H9 (cell line): ENCODE data around the gene AMH. TPM values are rescaled to one million over a fixed set of nuclear protein-coding genes. Genes with fewer than 3 reads are reported as not detected.

Experiments
- DNase-seq: peaks from one replicate; pipeline ENCODE4 v3.0.0-alpha.2; 2017
- H2AFZ ChIP-seq: one replicate; pipeline ENCODE4 v1.6.1; 2013; ENCODE audit warnings: mild to moderate bottlenecking, low read length, control low read depth, moderate library complexity
- H2AK5ac ChIP-seq: 2 replicates; pipeline ENCODE4 v1.6.1; 2013; ENCODE audit warnings: low read length, control low read depth, mixed read lengths; ENCODE audit not compliant: insufficient read length
- H2BK120ac ChIP-seq: one replicate; pipeline ENCODE4 v1.6.1; 2013; ENCODE audit warnings: low read depth, mild to moderate bottlenecking, low read length, control low read depth, inconsistent platforms; ENCODE audit not compliant: poor library complexity, severe bottlenecking
- H2BK12ac ChIP-seq: 2 replicates; pipeline ENCODE4 v1.6.1; 2013; ENCODE audit warnings: low read length, control low read depth, mixed read lengths, low read depth; ENCODE audit not compliant: insufficient read length
- H2BK15ac ChIP-seq: 2 replicates; pipeline ENCODE4 v1.6.1; 2013; ENCODE audit warnings: low read depth, low read length, control low read depth
- H2BK20ac ChIP-seq: one replicate; pipeline ENCODE4 v1.6.1; 2013; ENCODE audit warnings: low read depth, mild to moderate bottlenecking, low read length, control low read depth, inconsistent platforms; ENCODE audit not compliant: poor library complexity, severe bottlenecking
- H2BK5ac ChIP-seq: 2 replicates; pipeline ENCODE4 v1.6.1; 2013; ENCODE audit warnings: low read length, control low read depth, mixed read lengths; ENCODE audit not compliant: insufficient read length
- H3K14ac ChIP-seq: 2 replicates; pipeline ENCODE4 v1.6.1; 2013; ENCODE audit warnings: low read length, control low read depth; ENCODE audit not compliant: insufficient read depth
- H3K18ac ChIP-seq: 2 replicates; pipeline ENCODE4 v1.6.1; 2013; ENCODE audit warnings: low read depth, mild to moderate bottlenecking, mixed read lengths, low read length, control low read depth; ENCODE audit not compliant: insufficient read length
- H3K23ac ChIP-seq: 2 replicates; pipeline ENCODE4 v1.6.1; 2013; ENCODE audit warnings: low read length, control low read depth, mixed read lengths, low read depth; ENCODE audit not compliant: insufficient read length
- H3K23me2 ChIP-seq: 2 replicates; pipeline ENCODE4 v1.6.1; 2013; ENCODE audit warnings: low read depth, mild to moderate bottlenecking, mixed read lengths, low read length, control low read depth; ENCODE audit not compliant: insufficient read length, poor library complexity, severe bottlenecking
- H3K27ac ChIP-seq: 2 replicates; pipeline ENCODE4 v1.5.1; 2013; ENCODE audit warnings: low read length, control low read depth, mixed read lengths, low read depth; ENCODE audit not compliant: insufficient read length
- H3K27me3 ChIP-seq: 2 replicates; pipeline ENCODE4 v1.6.1; 2013; ENCODE audit warnings: low read length, control low read depth, inconsistent platforms; ENCODE audit not compliant: insufficient read depth
- H3K4ac ChIP-seq: 2 replicates; pipeline ENCODE4 v1.6.1; 2013; ENCODE audit warnings: low read depth, mild to moderate bottlenecking, control low read depth, inconsistent platforms, low read length, moderate library complexity
- H3K4me1 ChIP-seq: 2 replicates; pipeline ENCODE4 v1.6.1; 2013; ENCODE audit warnings: low read length, control low read depth, inconsistent platforms; ENCODE audit not compliant: insufficient read depth
- H3K4me2 ChIP-seq: 2 replicates; pipeline ENCODE4 v1.6.1; 2013; ENCODE audit warnings: low read length, control low read depth, mixed read lengths; ENCODE audit not compliant: insufficient read length, insufficient read depth
- H3K56ac ChIP-seq: 2 replicates; pipeline ENCODE4 v1.6.1; 2013; ENCODE audit warnings: low read depth, mild to moderate bottlenecking, mixed read lengths, low read length, control low read depth; ENCODE audit not compliant: insufficient read length
- H3K79me1 ChIP-seq: 2 replicates; pipeline ENCODE4 v1.6.1; 2013; ENCODE audit warnings: low read depth, mild to moderate bottlenecking, moderate library complexity, low read length, control low read depth, inconsistent platforms; ENCODE audit not compliant: insufficient read depth, poor library complexity, severe bottlenecking
- H3K79me2 ChIP-seq: 2 replicates; pipeline ENCODE4 v1.6.1; 2013; ENCODE audit warnings: low read length, control low read depth, inconsistent platforms; ENCODE audit not compliant: insufficient read depth
- H3K9ac ChIP-seq: 2 replicates; pipeline ENCODE4 v1.6.1; 2013; ENCODE audit warnings: low read length, control low read depth, mixed read lengths; ENCODE audit not compliant: insufficient read length; ENCODE audit errors: extremely low read depth
- H3K9me3 ChIP-seq: one replicate; pipeline ENCODE4 v1.6.1; 2013; ENCODE audit warnings: low read depth, low read length, inconsistent platforms; ENCODE audit not compliant: control insufficient read depth
- H3T11ph ChIP-seq: one replicate; pipeline ENCODE4 v1.6.1; 2013; ENCODE audit warnings: mild to moderate bottlenecking, low read length, control low read depth, inconsistent platforms
- H4K20me1 ChIP-seq: one replicate; pipeline ENCODE4 v1.6.1; 2013; ENCODE audit not compliant: control insufficient read depth, insufficient read length, insufficient read depth
- H4K5ac ChIP-seq: 2 replicates; pipeline ENCODE4 v1.6.1; 2013; ENCODE audit warnings: low read depth, mild to moderate bottlenecking, mixed read lengths, low read length, control low read depth; ENCODE audit not compliant: insufficient read length
- H4K8ac ChIP-seq: replicated peaks from 2 replicates; pipeline ENCODE4 v1.6.1; 2013; ENCODE audit warnings: low read length, control low read depth, mixed read lengths, low read depth; ENCODE audit not compliant: insufficient read length
- H4K91ac ChIP-seq: 2 replicates; pipeline ENCODE4 v1.6.1; 2013; ENCODE audit warnings: low read depth, mild to moderate bottlenecking, moderate library complexity, mixed read lengths, low read length, control low read depth; ENCODE audit not compliant: insufficient read length
- H3K27ac Mint-ChIP-seq, 3 experiments: 2 replicates in 2 of 3; 3 replicates in 1 of 3; pipeline ENCODE4 v1.8.0; 2020 to 2021; ENCODE audit warnings: mixed read lengths in 3 of 3, mild to moderate bottlenecking in 1 of 3, moderate library complexity in 1 of 3
- H3K27me3 Mint-ChIP-seq: 2 replicates; pipeline ENCODE4 v1.8.0; 2021; ENCODE audit warnings: low read depth, mild to moderate bottlenecking, moderate library complexity, mixed read lengths
- H3K36me3 Mint-ChIP-seq, 3 experiments: 2 replicates in 2 of 3; 3 replicates in 1 of 3; pipeline ENCODE4 v1.8.0; 2020 to 2021; ENCODE audit warnings: low read depth in 3 of 3, mixed read lengths in 3 of 3; ENCODE audit not compliant: insufficient read depth in 1 of 3
- H3K4me1 Mint-ChIP-seq, 2 experiments: 2 replicates each; pipeline ENCODE4 v1.8.0; 2020; ENCODE audit warnings: mixed read lengths in 2 of 2
- H3K4me3 Mint-ChIP-seq, 2 experiments: 2 replicates in 1 of 2; 3 replicates in 1 of 2; pipeline ENCODE4 v1.8.0; 2020 to 2021; ENCODE audit warnings: mild to moderate bottlenecking in 2 of 2, mixed read lengths in 2 of 2, moderate library complexity in 1 of 2
- H3K9me3 Mint-ChIP-seq, 2 experiments: 2 replicates in 1 of 2; 3 replicates in 1 of 2; pipeline ENCODE4 v1.8.0; 2020; ENCODE audit warnings: mild to moderate bottlenecking in 2 of 2, mixed read lengths in 2 of 2, moderate library complexity in 1 of 2
- whole genome bisulfite sequencing: extraction: QIAGEN DNeasy Blood & Tissue Kit; methylation state at CpG from one replicate; pipeline ENCODE4 v1.1.7; 2013; ENCODE audit warnings: missing lambda C conversion rate, low lambda C conversion rate, mixed read lengths; ENCODE audit not compliant: insufficient read length; ENCODE audit errors: extremely low coverage; 5-methylcytosine and 5-hydroxymethylcytosine counted together
- total RNA-seq: library from RNA; stranded (reverse); gene quantifications from 2 replicates; pipeline ENCODE4 v1.2.1, GENCODE V29; 2021
- TF ChIP-seq, protein P1 (sequence below): fragments of 200-600 bp; sonication (generic); conservative IDR thresholded peaks from 3 replicates; pipeline ENCODE4 v1.8.0; 2021; ENCODE audit warnings: antibody characterized with exemption, mild to moderate bottlenecking

AMH gene
- total RNA-seq, 1 experiment from 2014 or later: 70.7 TPM

DNA sequence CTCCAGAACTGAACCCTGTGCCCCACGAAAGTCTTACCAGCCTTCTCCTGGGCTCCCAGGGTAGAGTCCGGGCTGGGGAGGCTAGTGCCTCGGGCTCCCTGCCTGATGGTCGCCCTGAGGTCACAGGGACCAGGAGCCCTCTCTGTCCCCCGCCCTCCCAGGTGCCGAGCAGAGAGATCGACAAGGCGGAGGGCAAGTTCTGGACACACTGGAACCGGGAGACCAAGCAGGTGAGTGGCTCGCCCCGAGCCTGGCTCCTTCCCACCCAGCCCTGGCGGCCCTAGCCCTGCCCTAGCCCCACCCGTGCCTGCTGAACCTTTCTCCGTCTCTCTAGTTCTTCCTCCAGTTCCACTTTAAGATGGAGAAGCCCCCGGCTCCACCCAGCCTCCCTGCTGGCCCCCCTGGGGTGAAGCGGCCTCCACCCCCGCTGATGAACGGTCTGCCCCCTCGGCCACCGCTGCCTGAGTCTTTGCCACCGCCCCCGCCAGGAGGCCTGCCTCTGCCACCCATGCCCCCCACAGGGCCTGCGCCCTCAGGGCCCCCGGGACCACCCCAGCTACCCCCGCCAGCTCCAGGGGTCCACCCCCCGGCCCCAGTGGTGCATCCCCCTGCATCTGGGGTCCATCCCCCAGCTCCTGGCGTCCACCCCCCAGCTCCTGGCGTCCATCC lies 1.6 kb upstream of the AMH start:
- H3K79me2 ChIP-seq: peaks cover under 1% of the 10 kb centered on the region; the same call in 1 of the 2 replicates
- H2BK20ac ChIP-seq: no peak overlapping the region
- no peak overlapping the region for H3K23ac ChIP-seq
- H3K79me1 ChIP-seq: peaks cover 2% of the 10 kb centered on the region
- TF ChIP-seq, protein P1, sequence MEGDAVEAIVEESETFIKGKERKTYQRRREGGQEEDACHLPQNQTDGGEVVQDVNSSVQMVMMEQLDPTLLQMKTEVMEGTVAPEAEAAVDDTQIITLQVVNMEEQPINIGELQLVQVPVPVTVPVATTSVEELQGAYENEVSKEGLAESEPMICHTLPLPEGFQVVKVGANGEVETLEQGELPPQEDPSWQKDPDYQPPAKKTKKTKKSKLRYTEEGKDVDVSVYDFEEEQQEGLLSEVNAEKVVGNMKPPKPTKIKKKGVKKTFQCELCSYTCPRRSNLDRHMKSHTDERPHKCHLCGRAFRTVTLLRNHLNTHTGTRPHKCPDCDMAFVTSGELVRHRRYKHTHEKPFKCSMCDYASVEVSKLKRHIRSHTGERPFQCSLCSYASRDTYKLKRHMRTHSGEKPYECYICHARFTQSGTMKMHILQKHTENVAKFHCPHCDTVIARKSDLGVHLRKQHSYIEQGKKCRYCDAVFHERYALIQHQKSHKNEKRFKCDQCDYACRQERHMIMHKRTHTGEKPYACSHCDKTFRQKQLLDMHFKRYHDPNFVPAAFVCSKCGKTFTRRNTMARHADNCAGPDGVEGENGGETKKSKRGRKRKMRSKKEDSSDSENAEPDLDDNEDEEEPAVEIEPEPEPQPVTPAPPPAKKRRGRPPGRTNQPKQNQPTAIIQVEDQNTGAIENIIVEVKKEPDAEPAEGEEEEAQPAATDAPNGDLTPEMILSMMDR: no peak
- no peak overlapping the region for H3K27ac ChIP-seq
- H3K27me3 ChIP-seq: no peaks in the 10 kb centered on the region
- H4K20me1 ChIP-seq: no peaks in the 10 kb centered on the region
- no peaks in the 10 kb centered on the region for H3K9me3 Mint-ChIP-seq
- H3K4me1 ChIP-seq: no peaks in the 10 kb centered on the region
- H3K4me1 Mint-ChIP-seq: no peaks in the 10 kb centered on the region
- no peak overlapping the region for H3K4me3 Mint-ChIP-seq
- H3K9ac ChIP-seq: no peak overlapping the region
- H2AK5ac ChIP-seq: no peak overlapping the region
- no peak overlapping the region for H2BK15ac ChIP-seq
- no peak overlapping the region for H2BK12ac ChIP-seq
- no peak overlapping the region for H3K14ac ChIP-seq
- no peak overlapping the region for H3K4ac ChIP-seq
- H3K27me3 Mint-ChIP-seq: peaks cover 2% of the 10 kb centered on the region
- no peak overlapping the region for H4K5ac ChIP-seq
- H3K18ac ChIP-seq: no peak overlapping the region
- WGBS: no CpG with 5 or more reads among the region's 28 CpGs
- H2AFZ ChIP-seq: no peak overlapping the region
- H3K4me2 ChIP-seq: no peak overlapping the region
- no peak overlapping the region for H3T11ph ChIP-seq
- no peak overlapping the region for H4K8ac ChIP-seq
- no peak overlapping the region for H3K27ac Mint-ChIP-seq
- no peak overlapping the region for H2BK5ac ChIP-seq
- H3K56ac ChIP-seq: no peak overlapping the region
- no peak for DNase-seq
- H4K91ac ChIP-seq: no peak overlapping the region
- no peaks in the 10 kb centered on the region for H3K23me2 ChIP-seq
- no peak overlapping the region for H2BK120ac ChIP-seq
- H3K9me3 ChIP-seq: no peaks in the 10 kb centered on the region
- peaks cover 13 to 37% (median 29%) of the 10 kb centered on the region in 3 experiments; a peak in 6 of 7 replicates for H3K36me3 Mint-ChIP-seq
